HG02885 (cell line): ENCODE data around the gene MRPS11.
"Not testable (repeated sequence)": the region's sequence is repeated elsewhere in the genome, so short reads cannot be mapped to it uniquely, and the experiment has no call there.

ENCODE experiments used
- ATAC-seq: cut with Tn5 transposase; IDR thresholded peaks from one replicate; pipeline ENCODE4 v1.9.1; 2021; ENCODE audit warnings: mild to moderate bottlenecking; ENCODE audit not compliant: unreplicated experiment, poor library complexity

MRPS11 gene

DNA sequence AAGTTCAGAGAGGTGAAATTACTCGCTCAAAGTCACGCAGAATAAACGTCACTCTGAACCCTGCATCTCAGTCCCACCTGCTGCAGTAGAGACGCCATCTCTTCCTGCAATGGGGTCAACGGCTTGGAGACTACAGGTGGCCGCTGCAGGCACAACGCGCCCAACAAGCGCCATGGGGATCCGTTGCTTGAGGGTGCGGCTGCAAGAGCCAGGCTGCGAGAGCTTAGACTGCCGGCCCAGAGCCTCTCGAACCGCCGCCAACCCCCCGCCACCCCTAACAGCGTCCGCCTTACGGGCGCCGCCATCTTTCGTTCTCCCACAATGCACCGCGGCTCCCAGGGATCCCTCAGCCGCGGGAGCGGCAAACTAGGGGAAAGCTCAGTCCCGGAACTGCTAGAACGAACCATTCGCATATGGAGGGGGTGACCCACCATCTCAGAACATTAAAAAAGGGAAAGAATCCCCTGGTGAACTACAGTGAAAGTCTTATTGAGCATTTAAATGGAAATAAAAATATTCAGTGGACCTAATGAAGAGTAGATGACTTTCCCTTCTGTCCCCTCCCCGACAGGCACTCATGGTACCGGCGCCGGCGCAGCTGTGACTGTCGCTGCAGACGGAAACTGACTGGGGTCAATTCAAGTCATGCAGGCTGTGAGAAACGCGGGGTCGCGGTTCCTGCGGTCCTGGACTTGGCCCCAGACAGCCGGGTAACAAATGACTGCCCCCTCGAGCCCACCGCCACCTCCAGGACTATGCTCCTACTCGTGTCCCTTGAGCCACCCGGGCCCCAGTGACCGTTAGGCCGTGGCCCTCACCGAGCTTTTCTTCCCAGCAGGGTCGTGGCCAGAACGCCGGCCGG lies at the start of gene MRPS11, which contains the start of gene MRPL46:
TSS of gene MRPS11 (plus strand) at position 636 of the 862 bp plus-strand sequence. CDS start at position 646, 10 bp downstream.
TSS of gene MRPL46 (minus strand) at position 316 of the 862 bp plus-strand sequence. CDS start at position 305, 11 bp downstream.
- peak; percentile 87 for ATAC-seq

DNA sequence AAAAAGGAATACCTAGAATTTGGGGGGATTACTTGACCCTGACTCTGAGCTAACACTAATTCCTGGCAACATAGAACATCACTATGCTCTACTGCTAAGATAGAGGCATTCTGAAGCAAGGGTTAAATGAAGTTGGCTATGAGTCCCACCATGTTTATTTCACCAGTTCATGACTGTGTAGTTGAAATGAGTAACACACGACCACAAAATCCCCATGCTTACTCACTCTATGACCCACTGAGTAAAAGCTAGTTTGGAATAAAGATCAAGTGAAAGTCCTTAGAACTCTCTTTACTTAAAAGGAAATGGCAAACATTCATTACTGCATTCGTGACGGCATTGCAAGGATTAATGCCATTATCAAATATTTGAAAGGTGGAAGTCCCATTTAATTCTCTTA lies 47.7 kb upstream of the MRPS11 start:
- peak; percentile 43 for ATAC-seq

DNA sequence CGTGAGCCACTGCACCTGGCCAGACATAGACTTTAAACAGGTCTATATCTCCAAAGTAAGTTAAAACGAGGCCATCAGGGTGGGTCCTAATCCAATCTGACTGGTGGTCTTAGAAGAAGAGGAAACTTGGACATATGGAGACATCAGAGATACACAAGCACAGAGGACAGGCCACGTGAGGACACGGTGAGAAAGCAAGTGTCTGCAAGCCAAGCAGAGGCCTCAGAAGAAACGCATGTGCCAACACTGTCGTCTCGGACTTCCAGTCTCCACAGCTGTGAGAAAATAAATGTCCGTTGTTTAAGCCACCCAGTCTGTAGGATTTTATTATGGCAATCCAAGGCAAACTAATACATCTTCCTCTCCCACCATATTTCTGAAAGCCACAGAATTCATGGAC lies 44.2 kb upstream of the MRPS11 start:
- ATAC-seq = no peak

DNA sequence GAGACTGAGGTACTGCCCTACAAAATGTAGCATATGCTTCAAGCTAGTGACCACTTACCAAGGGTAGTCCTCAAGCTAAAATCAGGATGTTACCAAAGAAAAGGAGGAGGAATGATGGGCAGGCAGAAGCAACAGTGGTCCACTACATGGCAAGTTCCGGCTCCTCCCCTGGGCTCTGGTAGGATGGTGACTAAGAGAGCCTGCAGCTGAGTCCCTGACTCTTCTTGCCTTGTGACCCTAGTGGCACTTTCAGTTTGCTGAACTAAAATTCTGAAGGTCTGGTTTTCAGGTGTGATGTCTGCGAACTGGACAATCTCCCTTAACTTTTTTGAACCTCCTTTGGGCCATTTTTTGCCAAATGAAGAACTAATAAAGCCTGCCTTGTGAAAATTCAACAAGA lies 41.2 kb upstream of the MRPS11 start:
- no peak for ATAC-seq

- no peak for ATAC-seq
Observed at GRCh38 chr15:88428053-88428452, 39.5 kb upstream of the MRPS11 start.

DNA sequence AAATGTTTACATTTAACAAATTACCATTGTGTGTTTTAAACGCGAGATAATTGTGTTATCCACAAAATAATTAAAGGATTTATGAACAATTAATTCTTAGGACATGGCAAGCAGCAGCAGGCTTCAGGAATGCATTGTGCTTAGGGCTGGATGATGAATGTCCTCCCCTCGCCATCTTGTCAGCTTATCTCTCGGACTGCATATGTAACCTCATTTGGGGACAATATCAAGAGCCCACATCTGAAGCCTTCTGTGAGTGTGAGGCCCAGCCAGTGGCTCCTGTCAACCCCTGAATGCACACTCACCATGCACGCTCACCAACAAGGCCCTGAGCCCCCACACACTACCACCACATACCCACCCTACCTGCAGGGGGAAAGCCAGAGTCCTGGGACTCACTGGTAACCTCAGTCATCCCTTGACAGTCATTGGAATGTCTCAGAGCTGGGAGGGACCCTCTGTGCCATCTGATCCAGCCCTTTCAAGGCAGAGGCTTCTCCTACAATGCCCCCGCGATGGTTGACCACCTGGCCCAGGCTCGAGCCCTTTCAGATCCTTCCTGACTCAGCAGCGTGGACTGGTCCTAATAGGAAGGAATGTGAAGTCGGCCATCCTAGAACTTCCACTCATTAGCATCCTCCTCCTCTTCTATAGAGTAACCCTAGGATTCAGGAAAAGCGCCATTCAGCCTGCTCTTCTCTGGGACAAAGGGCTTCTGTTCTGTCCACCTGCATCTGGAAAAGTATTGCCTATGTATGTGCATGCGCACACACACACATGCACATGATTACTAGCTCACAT lies 38.5 kb upstream of the MRPS11 start:
- ATAC-seq = no peak

GRCh38 chr15:88430051-88430450 lies 37.5 kb upstream of the MRPS11 start:
- ATAC-seq = no peak

DNA sequence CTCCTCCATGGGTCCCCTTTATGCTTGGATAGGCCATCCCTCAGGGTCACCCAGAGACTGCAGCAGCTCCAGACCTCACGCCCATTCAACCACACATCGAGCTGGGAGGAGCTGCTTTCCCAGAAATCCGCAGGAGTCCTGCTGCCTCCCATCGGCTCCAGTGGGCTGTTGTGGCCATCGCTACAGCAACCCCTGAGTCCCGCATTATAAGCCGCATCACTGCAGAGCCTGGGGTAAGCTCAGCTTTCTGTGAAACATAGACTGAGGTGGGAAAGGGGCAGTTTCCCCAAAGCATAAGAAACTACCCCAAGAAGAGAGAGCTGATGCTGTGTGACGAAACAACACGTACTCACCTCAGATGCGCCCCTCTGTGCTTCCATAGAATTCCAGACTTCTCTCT lies 36.1 kb upstream of the MRPS11 start:
- ATAC-seq = no peak

DNA sequence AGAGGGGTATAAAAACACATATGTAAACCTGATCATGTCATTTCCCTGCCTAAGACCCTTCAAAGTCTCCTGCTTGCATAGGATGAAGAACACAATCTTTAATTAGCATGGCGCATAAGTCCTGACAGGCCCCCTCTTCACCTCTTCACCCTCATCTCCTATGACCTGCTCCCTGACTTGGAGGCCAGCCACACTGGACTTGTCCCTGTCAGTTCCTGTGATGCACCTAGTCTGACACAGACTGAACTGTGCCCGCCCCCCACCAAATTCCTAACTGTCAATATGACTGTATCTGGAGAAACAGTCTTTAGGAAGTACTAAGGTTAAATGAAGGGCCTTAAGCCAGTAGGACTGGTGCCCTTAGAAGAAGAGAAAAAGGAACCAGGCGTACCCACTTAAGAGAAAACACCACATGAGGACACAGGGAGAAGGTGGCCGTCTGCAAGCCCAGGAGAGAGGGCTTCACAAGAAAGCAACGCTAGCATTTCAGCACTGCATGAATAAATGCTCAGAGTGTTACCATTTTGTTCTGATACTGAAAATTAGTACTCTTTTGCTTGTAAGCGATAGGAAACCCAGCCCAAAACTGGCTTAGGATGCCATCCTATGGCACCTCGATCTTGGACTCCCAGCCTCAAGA lies 34.3 kb upstream of the MRPS11 start:
- ATAC-seq = no peak

- not testable (repeated sequence) for ATAC-seq
Observed at GRCh38 chr15:88434106-88434505, 33.4 kb upstream of the MRPS11 start.

DNA sequence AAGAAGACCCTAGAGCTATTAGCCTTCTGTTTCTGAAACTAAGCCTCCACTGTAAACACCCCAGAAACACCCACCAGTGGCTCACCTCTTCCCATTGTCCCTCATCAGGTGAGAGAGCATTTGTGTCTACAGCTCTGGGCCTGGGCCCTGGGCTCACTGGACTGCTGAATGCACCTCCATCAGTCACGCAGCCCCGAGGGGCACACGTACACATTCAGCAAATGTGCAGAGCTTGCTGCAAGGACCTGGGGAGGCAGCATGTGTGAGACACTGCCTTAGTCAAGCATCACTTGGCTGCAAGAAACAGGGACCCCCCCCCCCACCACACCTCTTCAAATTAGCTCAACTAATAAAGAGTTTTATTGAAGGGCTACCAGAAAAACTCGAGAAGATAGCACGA lies 29.3 kb upstream of the MRPS11 start:
- ATAC-seq = no peak

DNA sequence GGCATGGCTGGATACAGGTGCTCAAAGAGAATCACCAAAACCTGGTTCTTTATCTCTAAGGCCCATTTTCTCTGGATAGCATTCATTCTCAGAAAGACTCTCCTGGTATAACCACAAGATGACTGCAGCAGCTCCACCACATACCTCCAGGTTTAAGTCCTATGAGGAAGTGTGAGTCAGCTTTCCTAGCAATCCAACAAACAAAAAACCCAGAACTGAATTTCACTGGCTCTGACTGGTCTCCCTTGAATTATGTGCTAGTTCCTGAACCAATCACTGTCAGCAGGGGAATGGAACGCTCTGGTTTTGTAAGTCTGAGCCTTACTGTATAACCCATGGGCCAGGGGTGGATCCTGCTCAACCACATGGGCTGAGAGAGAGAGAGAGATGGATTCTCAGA lies 27.5 kb upstream of the MRPS11 start:
- ATAC-seq = no peak

DNA sequence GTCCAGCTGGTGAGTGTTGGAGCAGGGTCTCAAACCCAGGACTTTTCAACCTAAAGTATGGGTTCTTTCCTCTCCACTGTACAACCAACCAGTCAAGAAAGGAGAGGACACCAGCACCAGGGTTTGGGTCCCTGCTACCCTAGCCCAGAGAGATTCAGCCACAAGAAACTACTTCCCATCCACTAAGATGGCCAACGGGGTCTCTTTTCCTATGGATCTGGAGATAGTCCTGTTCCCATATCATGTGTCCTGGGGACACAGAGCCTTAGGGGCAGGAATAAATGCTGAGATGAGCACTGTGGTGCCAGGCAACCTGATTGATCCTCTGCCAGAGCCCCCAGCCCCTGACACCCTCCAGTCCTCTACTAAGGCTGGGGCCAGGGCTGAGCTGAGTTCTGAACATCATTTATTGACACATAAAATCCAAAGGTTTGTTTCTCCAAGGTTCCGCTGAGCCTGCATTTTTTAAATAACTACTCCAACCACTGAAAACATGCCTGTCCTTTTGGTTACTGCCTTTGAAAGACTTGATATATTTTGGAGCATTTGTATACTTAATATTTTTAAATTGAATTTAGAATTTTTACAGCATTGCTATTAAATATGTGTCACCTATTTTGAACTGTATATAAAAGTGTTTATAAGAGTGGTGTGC lies 26.3 kb upstream of the MRPS11 start:
- no peak for ATAC-seq

- no peak for ATAC-seq
Observed at GRCh38 chr15:88447206-88447605, 20.3 kb upstream of the MRPS11 start.

- no peak for ATAC-seq
Observed at GRCh38 chr15:88447741-88448140, 19.8 kb upstream of the MRPS11 start.

DNA sequence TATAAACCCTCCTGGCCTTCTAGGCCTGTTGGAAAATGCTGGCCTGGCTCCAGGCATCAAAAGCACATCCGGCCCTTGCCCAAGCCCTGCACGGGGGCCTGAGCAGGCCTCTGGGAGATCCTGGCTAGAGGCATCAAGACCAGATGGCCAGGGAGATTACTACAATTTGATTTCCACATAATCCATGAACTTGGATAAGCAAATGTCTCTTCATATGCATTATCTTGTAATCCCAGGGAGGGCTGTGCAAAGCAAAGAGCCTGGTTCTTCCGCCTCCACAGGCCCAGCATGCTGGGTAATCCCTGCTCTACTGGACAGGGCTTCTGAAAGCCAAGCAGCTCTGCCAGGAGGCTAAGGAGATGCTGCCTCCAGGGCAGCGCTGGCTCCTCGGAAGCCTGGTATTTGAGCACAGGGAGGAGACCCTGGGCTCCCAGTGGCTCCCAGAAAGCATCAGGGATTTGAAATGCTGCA lies 18.5 kb upstream of the MRPS11 start:
- ATAC-seq = no peak

GRCh38 chr15:88449581-88449980 lies 17.9 kb upstream of the MRPS11 start:
- no peak for ATAC-seq

DNA sequence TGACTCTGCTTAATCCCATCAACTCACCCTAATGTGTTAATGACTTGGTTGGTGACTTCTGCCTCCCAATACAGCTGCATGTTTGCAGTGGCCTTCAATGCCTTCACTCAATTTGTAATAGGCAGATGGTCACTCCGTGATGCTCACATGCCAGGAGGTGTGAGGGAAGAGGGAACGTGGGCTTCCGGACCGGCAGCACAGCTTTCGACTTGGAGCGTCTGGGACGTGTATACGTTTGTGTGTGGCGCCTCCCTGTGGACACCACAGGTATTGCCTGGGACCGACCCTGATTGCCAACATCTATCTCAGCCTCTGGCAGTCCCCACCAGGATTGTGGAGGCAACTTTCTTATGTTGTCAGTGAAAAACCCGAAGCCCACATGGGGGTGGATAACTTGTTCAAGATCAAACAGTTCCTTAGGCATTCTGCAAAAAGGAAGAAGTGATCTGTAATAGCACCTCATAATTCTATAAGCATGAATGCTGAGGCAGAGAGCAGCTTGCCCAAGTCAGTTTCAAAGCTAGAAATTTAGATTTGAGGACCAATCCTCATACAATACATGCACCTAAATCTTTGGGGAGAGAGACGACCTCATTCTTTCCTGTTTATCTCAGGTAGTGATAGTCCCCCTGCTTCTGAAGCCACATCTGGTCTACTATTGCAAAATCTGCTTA lies 17.2 kb upstream of the MRPS11 start:
- no peak for ATAC-seq

DNA sequence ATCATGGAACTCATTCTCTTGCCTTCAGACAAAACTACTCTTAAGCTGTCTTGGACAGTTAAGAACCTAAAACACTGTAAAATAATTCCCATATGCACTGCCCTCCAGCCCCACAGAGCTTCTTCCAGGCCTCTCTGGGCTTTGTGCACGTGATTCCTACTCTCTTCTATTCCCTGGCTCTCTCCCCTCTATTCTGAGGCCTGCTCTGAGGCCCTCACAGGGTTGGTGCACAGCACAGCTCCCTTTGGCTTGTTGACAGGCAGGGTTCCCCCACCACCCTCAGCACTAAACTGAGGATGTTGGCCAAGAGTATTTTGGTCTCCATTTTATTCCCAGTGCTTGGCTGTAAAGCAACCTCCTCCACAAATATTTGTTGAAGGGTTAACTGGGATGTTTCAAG lies 13.9 kb upstream of the MRPS11 start:
- no peak for ATAC-seq

DNA sequence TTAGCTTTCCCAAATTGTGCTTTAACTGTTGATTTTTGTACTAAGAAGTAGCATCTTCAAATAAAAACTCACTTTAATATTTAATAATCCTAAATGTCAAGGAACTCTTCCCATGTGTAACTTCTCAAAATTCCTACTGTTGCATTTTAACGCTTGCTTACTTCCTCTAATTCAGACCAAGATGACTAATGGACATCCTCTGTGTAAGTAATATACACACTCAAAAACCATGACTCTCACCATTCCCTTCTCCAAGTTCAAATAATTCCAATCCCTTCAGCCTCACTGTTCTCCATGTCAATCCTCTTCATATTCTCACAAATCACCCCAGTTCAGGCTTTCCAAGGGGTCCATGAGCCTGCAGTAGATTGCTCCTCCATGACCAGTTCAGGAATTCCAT lies 13.3 kb upstream of the MRPS11 start:
- no peak for ATAC-seq
